HG02642 (cell line): ENCODE data around the gene SZRD1.

ENCODE experiments used
- ATAC-seq: cut with Tn5 transposase; IDR thresholded peaks from one replicate; pipeline ENCODE4 v1.9.1; 2021; ENCODE audit warnings: mild to moderate bottlenecking; ENCODE audit not compliant: unreplicated experiment, poor library complexity

Gene SZRD1

GRCh38 chr1:16367258-16367967 is 371 bp downstream of the SZRD1 start:
- ATAC-seq = peak; percentile 66

DNA sequence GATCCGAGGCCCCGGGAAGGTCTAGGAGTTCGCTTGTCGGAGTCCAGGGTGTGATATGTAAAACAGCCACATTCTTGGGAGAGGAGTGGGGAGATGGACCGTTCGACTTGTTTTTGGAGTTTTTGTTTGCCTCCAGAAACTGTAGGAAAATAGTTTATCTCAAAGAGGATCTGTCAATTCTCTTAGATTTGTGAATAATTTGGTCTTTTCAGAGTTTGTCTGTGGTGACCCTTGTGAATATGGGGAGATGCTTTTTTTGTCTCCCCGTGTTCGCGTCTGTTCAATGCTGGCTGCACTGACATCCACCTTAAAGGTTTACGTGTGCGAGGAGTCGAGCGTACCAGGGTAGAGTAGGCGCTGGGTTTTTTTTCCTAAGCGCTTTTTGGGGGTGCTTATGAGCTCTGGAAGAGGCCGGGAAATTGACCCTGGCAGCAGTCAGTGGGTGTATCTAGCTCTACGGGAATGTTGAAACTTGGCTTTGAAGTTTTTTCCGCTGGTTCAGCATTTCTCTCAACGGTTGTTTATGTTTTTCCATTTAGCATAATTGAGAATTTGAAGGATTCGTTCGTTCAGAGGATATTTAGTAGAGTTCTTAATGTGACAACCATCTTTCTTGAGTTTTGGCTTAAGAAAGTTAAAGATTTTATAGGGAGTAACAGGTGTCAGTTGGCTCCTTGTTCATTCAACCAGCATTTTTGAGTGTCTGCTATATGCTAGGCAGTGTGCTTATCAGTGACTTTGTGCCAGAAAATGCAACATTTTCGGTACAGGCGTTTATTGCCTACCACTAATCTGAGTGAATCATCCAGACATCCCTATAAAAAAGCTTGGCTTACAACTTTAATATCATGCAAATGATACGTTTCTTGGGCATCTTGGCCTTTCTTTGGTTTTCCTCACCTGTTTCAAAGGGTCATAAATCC is 1.2 kb downstream of the SZRD1 start:
- ATAC-seq = no peak

DNA sequence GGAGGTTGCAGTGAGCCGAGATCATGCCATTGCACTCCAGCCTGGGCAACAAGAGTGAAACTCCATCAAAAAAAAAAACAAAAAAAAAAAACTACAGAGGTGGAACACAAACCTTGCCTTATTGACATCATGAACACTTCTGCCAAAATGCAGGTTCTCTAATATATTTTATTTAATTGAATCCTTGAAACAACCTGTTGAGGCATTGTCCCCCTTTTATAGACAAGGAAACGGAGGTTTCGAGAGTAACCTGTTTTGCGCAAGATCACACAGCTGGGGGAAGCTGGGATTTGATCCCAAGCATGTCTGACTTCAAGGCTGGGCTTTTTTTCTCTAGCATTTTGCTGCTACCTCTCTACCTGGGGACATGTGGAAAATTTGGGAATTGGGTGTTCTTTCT is 2.8 kb downstream of the SZRD1 start:
- ATAC-seq = no peak

DNA sequence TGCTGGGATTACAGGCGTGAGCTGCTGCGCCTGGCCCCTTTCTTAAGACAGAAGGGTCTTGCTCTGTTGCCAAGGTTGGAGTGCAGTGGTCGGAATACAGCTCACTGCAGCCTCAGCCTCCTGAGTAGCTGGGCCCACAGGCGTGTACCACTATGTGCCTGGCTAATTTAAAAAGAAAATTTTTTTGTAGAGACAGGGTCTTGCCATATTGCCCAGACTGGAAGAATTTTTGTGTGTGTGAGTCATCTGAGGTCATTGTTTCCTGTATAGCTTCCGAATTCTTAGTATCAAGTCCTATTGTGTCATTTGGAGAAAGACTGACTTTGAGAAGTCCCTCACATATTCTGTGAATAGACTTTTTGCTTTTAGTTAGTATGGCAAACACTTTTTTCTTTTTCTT is 4.7 kb downstream of the SZRD1 start:
- ATAC-seq = no peak

GRCh38 chr1:16372535-16373285 is 5.7 kb downstream of the SZRD1 start:
- ATAC-seq = no peak

DNA sequence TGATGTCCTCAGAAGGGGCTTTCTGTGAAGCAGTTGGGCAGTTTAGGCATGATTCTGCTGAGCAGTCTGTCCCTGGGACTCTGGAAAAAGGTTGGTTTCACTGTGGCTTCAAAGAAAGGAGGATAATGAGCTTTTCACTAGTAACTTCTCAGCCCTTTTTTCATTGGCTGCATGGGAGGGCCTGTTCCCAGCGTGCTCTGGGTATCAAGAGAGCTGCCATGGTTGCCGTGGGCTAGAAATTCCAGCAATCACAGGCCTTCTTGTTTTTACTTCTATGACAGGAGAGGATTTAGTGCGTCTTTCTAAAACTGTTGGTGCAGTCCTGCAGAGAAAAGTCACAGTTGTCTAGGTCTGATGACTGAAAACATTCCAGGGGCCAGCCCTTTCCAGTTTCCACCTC is 7.2 kb downstream of the SZRD1 start:
- ATAC-seq = no peak

DNA sequence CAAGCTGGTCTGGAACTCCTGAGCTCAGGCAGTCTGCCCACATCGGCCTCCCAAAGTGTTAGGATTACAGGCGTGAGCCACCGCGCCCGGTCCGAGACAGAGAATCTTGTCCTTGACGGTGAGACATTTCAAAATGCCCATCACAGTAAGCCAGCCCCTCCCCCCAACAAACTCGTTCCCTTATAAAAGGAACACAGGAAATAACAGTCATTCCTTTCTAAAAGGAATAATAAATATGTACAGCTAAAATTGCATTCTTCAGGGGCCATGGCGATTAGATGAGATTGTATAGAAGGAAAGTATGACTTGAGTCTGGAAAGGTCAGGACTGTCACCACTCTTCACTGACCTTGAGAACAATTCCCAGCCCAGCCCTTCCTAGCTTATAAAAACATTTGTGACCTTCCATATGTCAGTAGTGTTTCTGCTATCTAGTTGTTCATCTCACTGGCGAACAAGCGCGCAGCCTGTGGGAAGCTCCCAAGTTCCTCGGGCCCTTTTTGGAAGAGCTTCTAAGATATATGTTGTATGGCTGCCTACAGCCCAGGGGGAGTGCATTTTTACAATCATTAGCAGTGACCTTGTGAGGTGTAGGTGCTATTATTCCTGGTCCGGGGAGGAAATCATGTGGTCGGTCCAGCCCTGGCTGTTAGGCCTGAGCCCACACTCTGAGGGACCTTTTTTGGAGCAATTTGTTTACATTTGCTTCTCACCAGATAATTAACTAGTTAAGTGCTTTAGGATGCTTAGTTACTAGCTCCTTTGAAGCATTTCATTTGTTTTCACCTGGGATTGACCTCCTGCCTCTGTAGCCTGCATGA is 8.7 kb downstream of the SZRD1 start:
- ATAC-seq = no peak

- no peak for ATAC-seq
These were observed 9.9 kb downstream of the SZRD1 start for GRCh38 chr1:16376971-16377370.

DNA sequence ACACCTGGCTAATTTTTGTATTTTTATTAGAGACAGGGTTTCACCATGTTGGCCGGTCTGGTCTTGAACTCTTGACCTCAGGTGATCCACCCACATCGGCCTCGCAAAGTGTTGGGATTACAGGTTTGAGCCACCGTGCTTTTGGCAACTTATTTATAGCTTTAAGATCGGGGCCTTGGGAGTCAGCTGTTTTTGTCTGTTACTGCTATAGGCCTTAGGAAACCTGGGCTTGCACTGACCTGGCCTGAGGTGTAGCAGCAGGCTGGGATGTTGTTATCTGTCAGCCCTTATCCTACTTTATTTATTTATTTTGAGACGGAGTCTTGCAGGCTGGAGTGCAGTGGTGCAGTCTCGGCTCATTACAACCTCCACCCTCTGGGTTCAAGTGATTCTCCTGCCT is 11.4 kb downstream of the SZRD1 start:
- ATAC-seq = no peak

GRCh38 chr1:16380868-16381267 is 13.8 kb downstream of the SZRD1 start:
- no peak for ATAC-seq

DNA sequence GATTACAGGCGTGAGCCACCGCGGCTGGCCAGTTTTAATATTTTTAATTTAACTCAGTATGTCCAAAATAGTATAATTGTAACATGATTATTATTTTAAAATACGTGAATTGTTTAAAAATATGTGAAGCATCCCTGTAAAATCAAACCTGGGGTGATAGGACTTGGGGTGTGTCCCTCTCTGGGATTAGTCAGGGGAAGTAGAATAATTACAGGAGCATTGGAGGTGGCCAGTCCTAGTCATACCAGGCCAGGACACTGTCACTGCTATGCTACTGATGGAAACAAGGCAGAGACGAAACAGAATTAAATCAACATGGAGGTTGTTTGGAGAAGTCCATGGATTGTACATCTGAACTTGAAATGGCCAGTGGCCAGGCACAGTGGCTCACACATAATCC is 16.8 kb downstream of the SZRD1 start:
- ATAC-seq = no peak

DNA sequence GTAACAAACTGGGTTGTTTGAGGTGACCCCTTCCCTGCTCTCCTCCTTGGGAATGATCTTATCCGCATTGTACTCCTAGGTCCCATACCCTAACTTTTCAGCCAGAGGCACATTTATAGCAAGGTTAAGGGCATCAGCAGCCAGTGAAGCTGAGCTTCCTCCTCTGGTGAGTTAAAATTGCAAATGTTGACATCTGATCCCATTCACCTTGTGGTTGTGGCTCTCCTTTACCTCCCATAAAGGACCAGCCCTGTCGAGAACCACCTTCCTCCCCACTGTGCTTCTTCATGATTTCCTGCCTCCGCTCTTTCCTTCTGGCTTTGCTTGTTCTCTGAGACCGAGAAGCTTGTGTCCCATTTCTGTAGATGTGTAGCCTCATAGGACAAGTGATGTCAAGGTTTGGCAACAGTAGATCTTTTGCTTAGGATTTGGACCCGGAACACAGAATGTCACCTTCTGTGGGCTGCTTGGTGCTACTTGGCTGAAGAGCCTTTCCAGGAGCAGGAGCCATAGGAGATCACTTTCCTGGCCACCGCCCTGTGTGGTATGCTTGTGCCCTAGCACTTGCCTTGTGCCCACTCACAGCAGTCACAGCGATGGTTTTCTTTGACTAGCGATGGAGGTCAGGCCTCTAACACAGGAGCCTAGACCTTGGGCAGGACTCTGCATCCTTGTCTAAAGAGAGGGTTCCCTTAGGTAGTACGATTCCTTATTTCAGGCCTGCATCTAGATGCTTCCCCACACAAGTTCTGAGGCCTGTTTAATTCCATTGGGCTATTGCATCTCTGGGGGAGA is 18.8 kb downstream of the SZRD1 start:
- no peak for ATAC-seq

- ATAC-seq = peak; percentile 32
These were observed 19.5 kb downstream of the SZRD1 start for GRCh38 chr1:16386454-16387113.

DNA sequence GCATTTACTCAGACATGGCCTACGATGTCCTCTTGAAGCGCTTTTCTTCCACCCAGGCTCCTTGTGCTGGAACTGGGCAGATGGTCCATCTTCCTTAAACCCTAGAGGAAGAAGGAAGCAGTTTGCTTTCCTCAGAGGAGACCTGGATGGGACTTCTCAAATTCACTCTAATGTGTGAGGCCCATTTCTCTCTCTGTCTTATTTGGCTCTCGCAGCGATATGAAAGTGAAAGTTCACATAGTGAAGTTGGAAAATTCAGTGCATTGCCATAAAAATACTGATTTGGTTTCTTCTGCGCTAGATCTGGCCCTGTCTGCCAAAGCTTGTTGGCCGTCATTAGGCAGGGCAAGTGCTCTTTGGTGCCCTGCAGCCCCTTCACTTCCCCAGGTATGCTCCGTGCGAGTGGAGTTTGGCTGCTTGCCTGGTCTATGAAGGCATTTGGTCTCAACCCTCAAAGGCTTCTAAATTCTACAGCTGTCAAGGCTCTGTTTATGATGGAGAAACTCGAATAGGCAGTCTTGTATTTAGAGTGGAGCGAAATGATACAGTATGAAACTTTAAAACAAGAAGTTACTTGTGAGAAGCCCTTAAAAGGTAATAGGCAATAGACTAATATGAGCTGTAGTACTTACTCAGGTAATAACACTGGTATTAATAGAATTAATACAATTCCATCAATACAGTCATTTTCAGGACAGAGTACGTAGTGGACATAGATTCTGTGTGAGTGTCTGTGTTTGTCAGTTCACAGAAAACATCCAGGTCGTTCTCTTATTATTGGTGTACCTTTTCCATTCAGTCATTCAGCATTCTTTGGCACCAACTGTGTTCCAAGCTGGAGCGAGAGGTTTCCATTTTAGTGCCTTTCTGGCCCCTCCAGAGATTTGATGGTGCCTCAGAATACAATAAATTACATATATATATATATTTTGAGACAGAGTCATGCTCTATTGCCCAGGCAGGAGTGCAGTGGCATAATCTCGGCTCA is 20.5 kb downstream of the SZRD1 start:
- peak; percentile 46 for ATAC-seq

- ATAC-seq = no peak
These were observed 24.4 kb downstream of the SZRD1 start for GRCh38 chr1:16391411-16391810.

DNA sequence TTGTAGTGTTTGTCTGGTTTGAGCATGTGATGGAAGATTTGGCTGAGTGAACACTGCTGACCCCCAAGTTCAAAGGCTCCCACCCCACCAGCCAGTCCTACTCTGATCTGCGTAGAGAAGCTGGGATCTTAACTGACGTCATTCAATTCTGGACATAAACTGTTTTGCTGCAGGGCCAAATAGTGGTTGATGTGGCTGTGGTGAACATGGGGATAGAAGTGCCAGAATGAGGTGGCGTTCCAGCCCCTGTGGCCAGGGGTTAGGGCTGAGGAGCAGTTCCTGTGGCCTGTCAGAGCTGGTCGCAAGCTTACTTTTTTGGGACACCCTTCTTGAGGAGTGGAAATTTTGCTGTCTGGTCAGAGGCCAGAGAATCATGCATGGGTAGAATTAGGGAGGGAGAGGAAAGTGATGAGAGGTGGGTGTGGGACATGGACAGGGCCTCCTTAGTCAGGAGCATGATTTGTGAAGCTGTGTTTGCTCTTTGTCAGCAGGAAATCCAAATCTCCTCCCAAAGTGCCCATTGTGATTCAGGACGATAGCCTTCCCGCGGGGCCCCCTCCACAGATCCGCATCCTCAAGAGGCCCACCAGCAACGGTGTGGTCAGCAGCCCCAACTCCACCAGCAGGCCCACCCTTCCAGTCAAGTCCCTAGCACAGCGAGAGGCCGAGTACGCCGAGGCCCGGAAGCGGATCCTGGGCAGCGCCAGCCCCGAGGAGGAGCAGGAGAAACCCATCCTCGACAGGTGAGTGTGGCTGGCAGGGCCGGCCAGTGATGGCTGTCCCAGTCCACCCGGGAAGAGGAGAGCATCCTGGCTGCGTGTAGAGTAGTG is 25.9 kb downstream of the SZRD1 start:
- no peak for ATAC-seq
